K562 (cell line): ENCODE data around the gene RPTOR. TPM values are rescaled to one million over a fixed set of nuclear protein-coding genes. Genes with fewer than 3 reads are reported as not detected.

ENCODE experiments used
- BACH1 ChIP-seq: fragments of 200-800 bp; sonication (Bioruptor generic); IDR thresholded peaks from 2 replicates; pipeline ENCODE4 v1.6.1; 2016; ENCODE audit warnings: missing genetic modification characterization, missing compliant biosample characterization
- E2F6 ChIP-seq, 2 experiments: IDR thresholded peaks; 2 replicates each; pipeline ENCODE4 v1.6.1; 2011; ENCODE audit warnings: borderline replicate concordance in 1 of 2, control low read depth in 1 of 2, low read depth in 1 of 2, low read length in 1 of 2, mild to moderate bottlenecking in 1 of 2, mixed read lengths in 1 of 2, moderate library complexity in 1 of 2; ENCODE audit not compliant: insufficient read depth in 1 of 2, insufficient read length in 1 of 2, poor library complexity in 1 of 2, severe bottlenecking in 1 of 2; ENCODE audit errors: extremely low read depth in 1 of 2
- HBP1 ChIP-seq: fragments of 450-650 bp; formaldehyde crosslinking; IDR thresholded peaks from 2 replicates; pipeline ENCODE4 v1.4.0; 2022; ENCODE audit warnings: missing genetic modification characterization
- LCOR ChIP-seq: sonication (generic); formaldehyde crosslinking; IDR thresholded peaks from 2 replicates; pipeline ENCODE4 v1.8.0; 2022; ENCODE audit warnings: mild to moderate bottlenecking, missing genetic modification reagents
- MTA1 ChIP-seq: fragments of 450-650 bp; IDR thresholded peaks from 2 replicates; pipeline ENCODE4 v1.6.1; 2017; ENCODE audit warnings: borderline replicate concordance
- NELFE ChIP-seq: IDR thresholded peaks from 2 replicates; pipeline ENCODE4 v1.6.1; 2011; ENCODE audit warnings: mild to moderate bottlenecking; ENCODE audit not compliant: insufficient read depth, insufficient read length
- PATZ1 ChIP-seq: fragments of 250-450 bp; sonication (Bioruptor Pico); IDR thresholded peaks from 2 replicates; pipeline ENCODE4 v1.5.0; 2020; ENCODE audit warnings: mild to moderate bottlenecking, borderline replicate concordance
- PRMT5 ChIP-seq: sonication (generic); formaldehyde crosslinking; IDR thresholded peaks from 2 replicates; pipeline ENCODE4 v1.5.0; 2020; ENCODE audit warnings: missing genetic modification reagents
- PRPF4 ChIP-seq: fragments of 200-400 bp; formaldehyde crosslinking; IDR thresholded peaks from one replicate; pipeline ENCODE4 v1.6.1; 2017; ENCODE audit warnings: low read length, low read depth, mild to moderate bottlenecking; ENCODE audit not compliant: insufficient read depth, poor library complexity, severe bottlenecking
- TCF7L2 ChIP-seq: fragments of 150-350 bp; IDR thresholded peaks from 2 replicates; pipeline ENCODE4 v1.6.1; 2016; ENCODE audit warnings: low read depth, mild to moderate bottlenecking, low read length, moderate library complexity
- TOE1 ChIP-seq, 2 experiments: fragments of 450-650 bp in 1 of 2; sonication (generic) in 1 of 2; formaldehyde crosslinking in 1 of 2; IDR thresholded peaks; 2 replicates each; pipeline versions ENCODE4 v1.7.1 to v1.8.0; 2016 to 2022; ENCODE audit warnings: borderline replicate concordance in 2 of 2, mild to moderate bottlenecking in 2 of 2, antibody characterized with exemption in 1 of 2, inconsistent platforms in 1 of 2, low read depth in 1 of 2, missing genetic modification reagents in 1 of 2, moderate library complexity in 1 of 2
- USF2 ChIP-seq: sonication (generic); formaldehyde crosslinking; IDR thresholded peaks from 2 replicates; pipeline ENCODE4 v1.5.0; 2020; ENCODE audit warnings: missing genetic modification reagents
- ZNF224 ChIP-seq: sonication (generic); formaldehyde crosslinking; IDR thresholded peaks from 2 replicates; pipeline ENCODE4 v1.8.0; 2022; ENCODE audit warnings: mild to moderate bottlenecking, missing genetic modification reagents
- ZNF511 ChIP-seq: sonication (generic); formaldehyde crosslinking; IDR thresholded peaks from 2 replicates; pipeline ENCODE4 v1.8.0; 2022; ENCODE audit warnings: mild to moderate bottlenecking, missing genetic modification reagents
- ZNF512 ChIP-seq: IDR thresholded peaks from 2 replicates; pipeline ENCODE4 v1.6.1; 2016; ENCODE audit warnings: missing genetic modification characterization, missing compliant biosample characterization
- ZNF780A ChIP-seq: fragments of 250-450 bp; sonication (Bioruptor Pico); IDR thresholded peaks from 2 replicates; pipeline ENCODE4 v1.5.0; 2021; ENCODE audit warnings: mild to moderate bottlenecking
- polyA plus RNA-seq, 8 experiments: library from polyadenylated mRNA; depleted of rRNA in 4 of 8; stranded (reverse) in 5 of 8; unstranded in 3 of 8; fragments of >200 nt; fragmentation: Nextera tagmentation in 2 of 8; fragmentation: Illumina TruSeq in 1 of 8; extraction: Ambion mirVana in 2 of 8; extraction: Trizol in 1 of 8; gene quantifications; 2 replicates each; pipeline versions ENCODE4 v1.2.1 to v1.2.3, GENCODE V29; 2011 to 2014; ENCODE audit warnings: inconsistent platforms in 1 of 8, missing spikeins in 1 of 8
- total RNA-seq, 7 experiments: library from RNA; depleted of rRNA in 6 of 7; stranded (reverse); fragments of >200 nt in 6 of 7; fragmentation: Illumina TruSeq in 2 of 7; extraction: Trizol in 2 of 7; gene quantifications; 2 replicates each; pipeline versions ENCODE4 v1.2.1 to v1.2.3, GENCODE V29; 2011 to 2021; ENCODE audit warnings: low replicate concordance in 1 of 7

Gene RPTOR
- total and polyA plus RNA-seq, 9 of the 15 experiments (the other 6 are each of a cell fraction or from before 2014, with no cell fraction given) = 0.24 to 54.1 (median 10.2) TPM

- TF ChIP-seq PATZ1 (CRISPR knock-in tag) (no peak), ZNF512 (no peak), USF2 (no peak), TOE1 (IDR thresholded peaks at IDR 0.05; ENCODE audit: borderline replicate concordance) (no peak), TOE1 (CRISPR knock-in tag; IDR thresholded peaks at IDR 0.05; ENCODE audit: borderline replicate concordance, low read depth) (no peak), ZNF780A (no peak), HBP1 (no peak), TCF7L2 (no peak), PRMT5 (no peak), ZNF511 (no peak), LCOR (CRISPR knock-in tag) (no peak), MTA1 (no peak), PRPF4 (no peak), BACH1 (tag) (no peak), NELFE (no peak), ZNF224 (CRISPR knock-in tag) (no peak), E2F6 (IDR thresholded peaks at IDR 0.05; ENCODE audit: borderline replicate concordance in 1 of 2, extremely low read depth in 1 of 2, insufficient read depth in 1 of 2, insufficient read length in 1 of 2, low read depth in 1 of 2, low read length in 1 of 2, poor library complexity in 1 of 2, severe bottlenecking in 1 of 2) (peak in 1 of 2 experiments; percentile 36)
These were observed 447.7 kb downstream of the RPTOR start (continued) for GRCh38 chr17:80992077-80992947.
